Neuron (in vitro differentiated cells): Measurements from ENCODE around the gene UGT1A9.
"Not testable (repeated sequence)": the region's sequence is repeated elsewhere in the genome, so short reads cannot be mapped to it uniquely, and the experiment has no call there.

Source experiments
- H2AFZ ChIP-seq: one replicate; pipeline ENCODE4 v1.6.1; 2013; ENCODE audit warnings: low read depth, mild to moderate bottlenecking, inconsistent platforms, low read length, moderate library complexity
- H3K27me3 ChIP-seq: one replicate; pipeline ENCODE4 v1.6.1; 2013; ENCODE audit warnings: low read length; ENCODE audit not compliant: insufficient read depth
- H3K36me3 ChIP-seq: one replicate; pipeline ENCODE4 v1.6.1; 2013; ENCODE audit warnings: low read length; ENCODE audit not compliant: insufficient read depth
- H3K4me1 ChIP-seq: one replicate; pipeline ENCODE4 v1.6.1; 2013; ENCODE audit warnings: low read length; ENCODE audit not compliant: insufficient read depth
- H3K4me3 ChIP-seq: 2 replicates; pipeline ENCODE4 v1.5.1; 2013; ENCODE audit warnings: mild to moderate bottlenecking, low read length, moderate library complexity
- H3K9me3 ChIP-seq: one replicate; pipeline ENCODE4 v1.6.1; 2013; ENCODE audit warnings: low read length

The UGT1A9 gene

DNA sequence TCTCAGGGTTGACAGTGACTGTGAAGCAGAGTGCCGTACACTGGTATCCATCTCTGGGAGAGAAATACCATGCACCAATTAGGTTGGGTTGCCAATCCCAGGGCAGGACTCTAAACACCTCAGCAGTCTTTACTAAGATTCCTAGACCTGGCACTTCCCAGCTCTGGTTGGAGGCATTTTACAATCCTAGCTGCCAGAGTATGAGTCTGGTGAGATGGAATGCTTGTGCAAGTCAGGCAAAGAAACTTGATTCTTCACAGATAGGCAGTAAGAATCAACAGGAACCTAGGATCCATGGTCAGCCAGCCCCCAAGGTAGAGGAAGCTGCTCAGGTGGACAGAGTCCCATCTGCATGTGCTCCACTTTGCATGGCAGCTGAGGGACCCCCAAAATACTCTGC, 35.0 kb downstream of the UGT1A9 start:
- no peaks in the 10 kb centered on the region for H3K4me1 ChIP-seq
- H3K27me3 ChIP-seq, result no peaks in the 10 kb centered on the region
- no peak overlapping the region for H3K4me3 ChIP-seq
- H3K9me3 ChIP-seq, result no peaks in the 10 kb centered on the region
- H3K36me3 ChIP-seq, result no peaks in the 10 kb centered on the region
- no peak overlapping the region for H2AFZ ChIP-seq

DNA sequence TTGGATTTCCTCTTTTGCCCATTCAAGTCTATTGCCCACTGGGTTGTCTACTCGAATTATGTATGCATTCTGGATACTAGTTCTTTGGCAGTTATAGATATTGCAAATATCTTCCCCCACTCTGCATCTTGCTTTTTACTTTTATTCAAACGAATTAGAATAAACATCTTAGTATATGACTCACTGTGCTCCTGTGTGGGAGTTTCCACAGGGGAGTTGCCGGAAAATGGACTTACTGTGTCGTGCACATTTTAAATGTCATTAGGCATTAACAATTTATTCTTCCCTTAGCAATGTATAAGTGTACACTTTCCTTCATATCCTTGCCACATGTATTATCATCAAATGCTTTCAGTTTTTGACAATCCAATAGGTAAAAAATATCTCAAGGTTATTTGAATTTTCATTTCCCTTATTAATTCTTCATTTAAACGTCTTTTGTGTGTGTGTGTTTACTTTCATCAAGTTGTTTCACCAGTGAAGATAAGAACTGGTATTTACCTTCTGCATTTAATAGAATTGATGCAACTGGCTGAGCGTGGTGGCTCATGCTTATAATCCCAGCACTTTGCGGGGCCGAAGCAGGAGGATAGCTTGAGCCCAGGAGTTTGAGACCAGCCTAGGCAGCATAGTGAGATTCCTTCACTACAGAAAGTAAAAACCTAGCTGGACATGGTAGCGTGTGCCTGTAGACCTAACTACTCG, 36.4 kb downstream of the UGT1A9 start:
- no peaks in the 10 kb centered on the region for H3K4me1 ChIP-seq
- H3K9me3 ChIP-seq, result no peaks in the 10 kb centered on the region
- no peaks in the 10 kb centered on the region for H3K27me3 ChIP-seq
- H3K4me3 ChIP-seq, result no peak overlapping the region
- H2AFZ ChIP-seq, result no peak overlapping the region
- no peaks in the 10 kb centered on the region for H3K36me3 ChIP-seq

DNA sequence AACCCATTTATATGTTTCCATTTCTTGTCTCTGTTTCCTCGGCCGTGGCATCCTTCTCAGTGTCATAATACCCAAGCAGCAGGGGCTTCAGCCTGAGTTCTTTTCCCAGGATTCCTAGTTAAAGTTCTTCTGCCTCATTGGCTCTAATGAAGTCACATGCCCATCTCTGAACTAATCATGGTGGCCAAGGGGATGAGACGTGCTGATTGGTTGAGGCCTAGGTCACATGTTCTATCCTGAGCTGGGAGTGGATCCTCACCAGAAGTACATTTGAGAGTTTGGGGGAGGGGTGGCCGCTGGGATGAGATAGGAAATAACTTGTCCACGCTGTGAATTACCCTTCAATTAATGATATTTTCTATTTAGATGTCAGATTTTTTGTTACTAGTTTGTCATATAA, 37.2 kb downstream of the UGT1A9 start:
- Histone ChIP-seq H3K4me3 (no peak overlapping the region), H3K9me3 (no peaks in the 10 kb centered on the region), H2AFZ (no peak overlapping the region), H3K27me3 (no peaks in the 10 kb centered on the region), H3K4me1 (no peaks in the 10 kb centered on the region), H3K36me3 (no peaks in the 10 kb centered on the region)

DNA sequence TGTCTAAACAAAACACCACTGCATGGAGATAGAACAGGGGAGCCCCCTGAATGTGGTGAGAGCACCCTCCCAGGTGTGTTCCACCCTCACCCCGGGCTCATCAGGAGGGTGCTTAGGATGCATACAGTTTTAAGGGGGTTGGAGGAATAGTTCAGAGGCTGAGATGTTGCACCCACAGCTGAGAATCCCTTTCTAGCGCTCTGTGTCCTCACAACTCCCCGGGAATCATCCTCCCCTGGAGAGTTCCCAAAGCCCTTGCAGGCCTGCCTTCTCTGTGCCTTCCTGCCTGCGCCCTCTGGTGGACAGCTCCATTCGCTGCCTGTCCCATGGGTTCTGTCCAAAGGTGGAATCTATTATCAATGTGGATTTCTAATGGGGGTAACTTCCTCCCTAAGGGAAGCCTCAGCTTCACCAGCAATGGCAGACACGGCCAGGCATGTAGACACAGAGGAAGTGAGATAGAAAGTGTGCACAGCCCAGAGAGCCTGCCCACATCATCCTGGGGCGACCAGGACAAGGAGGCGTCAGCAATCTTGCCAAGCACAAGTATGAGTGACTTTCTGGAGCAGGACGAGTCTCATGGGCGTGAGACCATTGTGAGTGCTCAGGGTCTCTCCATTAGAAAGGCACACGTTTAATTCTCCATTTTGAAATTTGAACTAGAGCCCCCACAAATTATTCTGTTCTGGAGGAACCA, 39.8 kb downstream of the UGT1A9 start:
- no peak overlapping the region for H3K4me3 ChIP-seq
- no peaks in the 10 kb centered on the region for H3K4me1 ChIP-seq
- H3K9me3 ChIP-seq, result no peaks in the 10 kb centered on the region
- no peaks in the 10 kb centered on the region for H3K36me3 ChIP-seq
- H2AFZ ChIP-seq, result no peak overlapping the region
- H3K27me3 ChIP-seq, result no peaks in the 10 kb centered on the region

DNA sequence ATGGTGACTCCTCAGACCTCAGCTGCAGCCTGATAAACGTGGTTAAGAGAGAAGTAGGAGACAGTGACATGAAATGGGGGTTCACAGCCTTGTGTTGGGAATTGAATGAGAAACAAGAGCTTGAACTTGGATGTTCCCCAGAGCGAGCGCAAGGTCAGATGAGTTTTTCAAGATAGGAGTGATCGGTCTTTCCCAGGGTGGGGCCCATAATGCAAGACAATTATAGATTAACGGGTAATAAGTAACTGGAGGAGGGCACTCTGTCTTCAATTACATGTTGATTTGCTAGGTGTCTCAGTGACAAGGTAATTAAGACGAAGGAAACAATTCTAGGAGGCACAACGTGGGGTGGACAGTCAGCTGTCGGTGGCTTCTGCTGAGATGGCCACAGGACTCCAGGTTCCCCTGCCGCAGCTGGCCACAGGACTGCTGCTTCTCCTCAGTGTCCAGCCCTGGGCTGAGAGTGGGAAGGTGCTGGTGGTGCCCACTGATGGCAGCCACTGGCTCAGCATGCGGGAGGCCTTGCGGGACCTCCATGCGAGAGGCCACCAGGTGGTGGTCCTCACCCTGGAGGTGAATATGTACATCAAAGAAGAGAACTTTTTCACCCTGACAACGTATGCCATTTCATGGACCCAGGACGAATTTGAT, 41.0 kb downstream of the UGT1A9 start, which contains the start of gene UGT1A5:
Gene UGT1A5 (plus strand): TSS at position 297 of the 651 bp plus-strand sequence. CDS start 85 bp downstream, at position 382.
- Histone ChIP-seq H3K36me3 (no peaks in the 10 kb centered on the region), H3K4me3 (no peak within 1 kb of the TSS), H3K27me3 (no peaks in the 10 kb centered on the region), H3K4me1 (peaks cover 5% of the 10 kb centered on the region), H3K9me3 (no peaks in the 10 kb centered on the region), H2AFZ (no peak within 1 kb of the TSS)

DNA sequence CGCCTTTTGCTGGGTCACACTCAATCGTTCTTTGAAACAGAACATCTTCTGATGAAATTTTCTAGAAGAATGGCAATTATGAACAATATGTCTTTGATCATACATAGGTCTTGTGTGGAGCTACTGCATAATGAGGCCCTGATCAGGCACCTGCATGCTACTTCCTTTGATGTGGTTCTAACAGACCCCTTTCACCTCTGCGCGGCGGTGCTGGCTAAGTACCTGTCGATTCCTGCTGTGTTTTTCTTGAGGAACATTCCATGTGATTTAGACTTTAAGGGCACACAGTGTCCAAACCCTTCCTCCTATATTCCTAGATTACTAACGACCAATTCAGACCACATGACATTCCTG, 41.5 kb downstream of the UGT1A9 start:
- H3K27me3 ChIP-seq, result no peaks in the 10 kb centered on the region
- no peak overlapping the region for H3K4me3 ChIP-seq
- H3K9me3 ChIP-seq, result no peaks in the 10 kb centered on the region
- H2AFZ ChIP-seq, result no peak overlapping the region
- no peaks in the 10 kb centered on the region for H3K36me3 ChIP-seq
- H3K4me1 ChIP-seq, result peaks cover 5% of the 10 kb centered on the region

DNA sequence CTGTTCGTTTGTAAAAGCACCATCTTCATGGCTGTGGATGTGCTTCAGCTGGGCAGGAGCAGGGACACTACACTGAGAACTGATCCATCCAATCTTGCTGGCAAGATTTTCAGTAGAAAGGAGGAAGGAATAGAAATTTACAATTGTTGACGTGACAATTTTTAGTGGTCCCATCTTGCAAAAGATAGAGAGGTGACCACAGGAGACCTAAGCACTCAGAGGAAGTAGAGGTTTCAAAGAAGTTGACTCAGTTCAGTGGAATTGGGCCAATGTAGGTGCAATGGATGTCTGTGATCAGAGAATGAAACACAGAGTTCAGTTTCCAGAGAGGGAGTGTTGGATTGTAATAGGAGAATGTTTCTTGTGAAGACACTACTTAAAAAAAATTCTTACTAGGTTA, 42.4 kb downstream of the UGT1A9 start:
- H2AFZ ChIP-seq, result no peak overlapping the region
- H3K4me3 ChIP-seq, result no peak overlapping the region
- H3K36me3 ChIP-seq, result no peaks in the 10 kb centered on the region
- H3K27me3 ChIP-seq, result no peaks in the 10 kb centered on the region
- H3K9me3 ChIP-seq, result no peaks in the 10 kb centered on the region
- H3K4me1 ChIP-seq, result peaks cover 5% of the 10 kb centered on the region

DNA sequence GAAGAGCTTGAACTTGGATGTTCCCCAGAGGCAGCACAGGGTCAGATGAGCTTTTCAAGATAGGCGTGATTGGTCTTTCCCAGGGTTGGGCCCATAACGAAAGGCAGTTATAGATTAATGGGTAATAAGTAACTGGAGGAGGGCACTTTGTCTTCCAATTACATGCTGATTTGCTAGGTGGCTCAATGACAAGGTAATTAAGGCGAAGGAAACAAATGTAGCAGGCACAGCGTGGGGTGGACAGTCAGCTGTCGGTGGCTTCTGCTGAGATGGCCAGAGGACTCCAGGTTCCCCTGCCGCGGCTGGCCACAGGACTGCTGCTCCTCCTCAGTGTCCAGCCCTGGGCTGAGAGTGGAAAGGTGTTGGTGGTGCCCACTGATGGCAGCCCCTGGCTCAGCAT, 46.9 kb downstream of the UGT1A9 start, which contains the start of gene UGT1A4:
Gene UGT1A4 (plus strand): TSS at position 185 of the 400 bp plus-strand sequence. CDS start 85 bp downstream, at position 270.
- H2AFZ ChIP-seq, result no peak within 1 kb of the TSS
- no peaks in the 10 kb centered on the region for H3K27me3 ChIP-seq
- no peak within 1 kb of the TSS for H3K4me3 ChIP-seq
- no peaks in the 10 kb centered on the region for H3K36me3 ChIP-seq
- H3K4me1 ChIP-seq, result peaks cover 5% of the 10 kb centered on the region
- H3K9me3 ChIP-seq, result no peaks in the 10 kb centered on the region

DNA sequence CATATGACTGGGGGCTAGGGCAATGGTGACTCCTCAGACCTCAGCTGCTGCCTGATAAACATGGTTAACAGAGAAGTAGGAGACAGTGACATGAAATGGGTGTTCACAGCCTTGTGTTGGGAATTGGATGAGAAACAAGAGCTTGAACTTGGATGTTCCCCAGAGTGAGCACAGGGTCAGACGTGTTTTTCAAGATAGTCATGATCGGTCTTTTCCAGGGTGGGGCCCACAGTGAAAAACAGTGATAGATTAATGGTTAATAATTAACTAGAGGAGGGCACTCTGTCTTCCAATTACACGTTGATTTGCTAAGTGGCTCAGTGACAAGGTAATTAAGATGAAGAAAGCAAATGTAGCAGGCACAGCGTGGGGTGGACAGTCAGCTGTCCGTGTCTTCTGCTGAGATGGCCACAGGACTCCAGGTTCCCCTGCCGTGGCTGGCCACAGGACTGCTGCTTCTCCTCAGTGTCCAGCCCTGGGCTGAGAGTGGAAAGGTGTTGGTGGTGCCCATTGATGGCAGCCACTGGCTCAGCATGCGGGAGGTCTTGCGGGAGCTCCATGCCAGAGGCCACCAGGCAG, 57.1 kb downstream of the UGT1A9 start, which contains the start of gene UGT1A3:
Gene UGT1A3 (plus strand): TSS at position 320 of the 579 bp plus-strand sequence. CDS start 85 bp downstream, at position 405.
- Histone ChIP-seq H3K9me3 (no peaks in the 10 kb centered on the region), H2AFZ (no peak within 1 kb of the TSS), H3K4me1 (no peaks in the 10 kb centered on the region), H3K4me3 (no peak within 1 kb of the TSS), H3K36me3 (no peaks in the 10 kb centered on the region), H3K27me3 (peaks cover 3% of the 10 kb centered on the region)

DNA sequence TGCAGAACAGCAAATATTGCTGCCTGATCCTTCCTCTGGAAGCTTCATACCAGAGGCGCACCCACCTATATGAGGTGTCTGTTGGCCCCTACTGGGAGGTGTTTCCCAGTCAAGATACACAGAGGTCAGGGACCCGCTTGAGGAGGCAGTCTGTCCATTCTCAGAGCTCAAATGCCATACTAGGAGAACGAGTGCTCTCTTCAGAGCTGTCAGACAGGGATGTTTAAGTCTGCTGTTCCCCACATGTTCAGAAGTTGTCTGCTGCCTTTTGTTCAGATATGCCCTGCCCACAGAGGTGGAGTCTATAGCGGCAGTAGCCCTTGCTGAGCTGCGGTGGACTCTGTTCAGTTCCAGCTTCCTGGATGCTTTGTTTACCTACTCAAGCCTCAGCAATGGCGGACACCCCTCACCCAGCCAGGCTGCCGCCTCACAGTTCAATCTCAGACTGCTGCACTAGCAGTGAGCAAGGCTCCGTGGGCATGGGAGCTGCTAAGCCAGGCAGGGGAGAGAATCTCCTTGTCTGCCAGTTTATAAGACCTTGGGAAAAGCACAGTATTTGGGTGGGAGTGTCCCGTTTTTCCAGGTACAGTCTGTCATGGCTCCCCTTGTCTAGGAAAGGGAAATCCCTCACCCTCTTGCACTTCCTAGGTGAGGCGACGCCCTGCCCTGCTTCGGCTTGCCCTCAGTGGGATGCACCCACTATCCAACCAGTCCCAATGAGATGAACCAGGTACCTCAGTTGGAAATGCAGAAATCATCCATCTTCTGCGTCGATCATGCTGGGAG, 65.4 kb downstream of the UGT1A9 start:
- H3K9me3 ChIP-seq, H3K4me1 ChIP-seq, H3K36me3 ChIP-seq, H2AFZ ChIP-seq, H3K4me3 ChIP-seq, H3K27me3 ChIP-seq: not testable (repeated sequence)

DNA sequence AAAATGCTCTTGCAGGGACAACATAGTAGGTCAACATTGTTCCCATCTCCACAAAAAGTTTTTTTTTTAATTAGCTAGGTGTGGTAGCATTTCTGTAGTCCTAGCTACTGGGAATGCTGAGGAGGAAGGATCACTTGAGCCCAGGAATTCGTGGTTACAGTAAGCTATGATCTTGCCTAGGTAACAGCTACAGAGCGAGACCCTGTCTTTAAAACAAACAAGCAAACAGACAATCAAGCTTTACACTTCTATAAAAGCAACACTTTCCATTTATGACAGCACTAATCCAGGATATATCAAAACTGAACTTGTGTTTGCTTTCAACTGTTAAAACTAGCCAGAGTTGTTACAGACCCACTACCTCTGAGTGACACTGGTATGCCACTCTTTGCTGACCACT, 69.2 kb downstream of the UGT1A9 start:
- no peak overlapping the region for H3K4me3 ChIP-seq
- no peaks in the 10 kb centered on the region for H3K27me3 ChIP-seq

DNA sequence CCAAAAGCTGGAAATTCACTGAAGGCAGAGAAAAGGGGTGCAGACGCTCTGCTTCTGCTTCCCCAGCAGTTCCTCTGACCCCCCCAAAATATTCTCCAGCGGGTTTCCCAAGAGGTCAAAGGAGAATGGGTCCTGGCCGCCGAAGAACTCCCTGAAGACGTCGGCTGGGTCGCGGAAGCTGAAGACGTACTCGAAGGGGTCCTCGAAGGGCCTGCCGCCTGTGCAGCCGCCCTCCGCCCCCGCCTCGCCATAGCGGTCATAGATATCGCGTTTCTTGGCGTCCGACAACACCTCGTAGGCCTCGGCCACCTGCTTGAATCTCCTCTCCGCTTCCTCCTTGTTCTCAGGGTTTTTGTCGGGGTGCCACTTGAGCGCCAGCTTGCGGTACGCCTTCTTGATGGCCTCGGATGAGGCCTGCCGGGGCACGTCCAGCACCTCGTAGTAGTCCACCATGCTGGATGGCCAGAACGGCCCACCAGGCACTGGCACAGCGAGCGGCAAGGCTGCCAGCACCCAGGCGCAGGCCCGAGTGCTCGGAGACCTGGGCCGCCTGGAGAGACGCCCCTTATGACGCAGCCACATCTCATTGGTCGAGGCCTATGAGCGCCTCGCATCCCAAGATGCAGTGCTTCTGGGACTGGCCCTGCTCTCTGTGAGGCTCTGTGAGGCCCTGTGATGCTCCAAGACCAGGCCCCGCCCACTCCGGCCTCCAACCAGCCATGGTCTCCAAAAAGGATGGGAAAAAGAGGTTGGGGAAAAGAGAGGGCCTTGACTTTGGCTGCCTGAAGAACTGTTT, 72.0 kb downstream of the UGT1A9 start:
- no peaks in the 10 kb centered on the region for H3K36me3 ChIP-seq
- no peaks in the 10 kb centered on the region for H3K27me3 ChIP-seq
- peaks cover 5% of the 10 kb centered on the region for H3K9me3 ChIP-seq
- no peak overlapping the region for H2AFZ ChIP-seq
- no peaks in the 10 kb centered on the region for H3K4me1 ChIP-seq
- no peak overlapping the region for H3K4me3 ChIP-seq

More for the DNA sequence above, 69.2 kb downstream of the UGT1A9 start:
- peaks cover 5% of the 10 kb centered on the region for H3K9me3 ChIP-seq
- H2AFZ ChIP-seq, result no peak overlapping the region
- no peaks in the 10 kb centered on the region for H3K36me3 ChIP-seq
- H3K4me1 ChIP-seq, result no peaks in the 10 kb centered on the region
